Suprapubic skin (tissue), 4 donors: Measurements from ENCODE around the gene GARS1. TPM values are rescaled to one million over a fixed set of nuclear protein-coding genes. Genes with fewer than 3 reads are reported as not detected.
"Not testable (repeated sequence)": the region's sequence is repeated elsewhere in the genome, so short reads cannot be mapped to it uniquely, and the experiment has no call there.

ENCODE experiments used
- DNase-seq, 2 donors: peaks; one replicate each; pipeline ENCODE4 v3.0.0-alpha.2; 2019; ENCODE audit warnings: low spot score in 2 of 2
- H3K27ac ChIP-seq: fragments of 200-600 bp; sonication (generic); one replicate; pipeline ENCODE4 v1.5.1; 2019
- H3K27me3 ChIP-seq: fragments of 200-600 bp; sonication (generic); one replicate; pipeline ENCODE4 v1.5.1; 2019
- H3K36me3 ChIP-seq: fragments of 200-600 bp; sonication (generic); one replicate; pipeline ENCODE4 v1.5.1; 2019
- H3K4me1 ChIP-seq: fragments of 200-600 bp; sonication (generic); one replicate; pipeline ENCODE4 v1.5.1; 2019
- H3K4me3 ChIP-seq: fragments of 200-600 bp; sonication (generic); one replicate; pipeline ENCODE4 v1.5.1; 2019; ENCODE audit warnings: mild to moderate bottlenecking
- H3K9me3 ChIP-seq: fragments of 200-600 bp; sonication (generic); one replicate; pipeline ENCODE4 v1.5.1; 2019
- EP300 ChIP-seq: sonication (generic); formaldehyde crosslinking; IDR thresholded peaks from one replicate; pipeline ENCODE4 v1.6.1; 2017; ENCODE audit warnings: antibody characterized with exemption
- POLR2A ChIP-seq, 2 donors: fragments of 450-650 bp; IDR thresholded peaks; one replicate each; pipeline ENCODE4 v1.6.1; 2017; ENCODE audit warnings: antibody characterized with exemption in 2 of 2, mild to moderate bottlenecking in 2 of 2, moderate library complexity in 2 of 2
- POLR2AphosphoS5 ChIP-seq, 3 donors: sonication (generic); formaldehyde crosslinking; IDR thresholded peaks; one replicate each; pipeline ENCODE4 v1.6.1; 2017; ENCODE audit warnings: antibody characterized with exemption in 3 of 3
- WGBS: methylation state at CpG from one replicate; pipeline ENCODE4 v1.1.5; 2018; 5-methylcytosine and 5-hydroxymethylcytosine counted together
- total RNA-seq, 4 donors: library from RNA; depleted of rRNA; stranded (reverse); fragments of >200 nt; gene quantifications; one replicate each; pipeline ENCODE4 v1.1.0, GENCODE V29; 2016
- TF ChIP-seq, protein P1 (sequence below), 2 donors: fragments of 200-600 bp in 1 of 2; fragments of 450-650 bp in 1 of 2; sonication (generic) in 1 of 2; IDR thresholded peaks; one replicate each; pipeline ENCODE4 v1.5.1; 2016 to 2019; ENCODE audit warnings: antibody characterized with exemption in 2 of 2, mild to moderate bottlenecking in 1 of 2, moderate library complexity in 1 of 2

Gene GARS1
- total RNA-seq, 4 donors from 2014 or later: 72.5 to 116 (median 97.6) TPM

GRCh38 chr7:30635798-30636197 lies 41.1 kb downstream of the GARS1 start:
- 92% methylated on average over 6 of the region's 6 CpGs for WGBS
- H3K4me1 ChIP-seq: no peaks in the 10 kb centered on the region

DNA sequence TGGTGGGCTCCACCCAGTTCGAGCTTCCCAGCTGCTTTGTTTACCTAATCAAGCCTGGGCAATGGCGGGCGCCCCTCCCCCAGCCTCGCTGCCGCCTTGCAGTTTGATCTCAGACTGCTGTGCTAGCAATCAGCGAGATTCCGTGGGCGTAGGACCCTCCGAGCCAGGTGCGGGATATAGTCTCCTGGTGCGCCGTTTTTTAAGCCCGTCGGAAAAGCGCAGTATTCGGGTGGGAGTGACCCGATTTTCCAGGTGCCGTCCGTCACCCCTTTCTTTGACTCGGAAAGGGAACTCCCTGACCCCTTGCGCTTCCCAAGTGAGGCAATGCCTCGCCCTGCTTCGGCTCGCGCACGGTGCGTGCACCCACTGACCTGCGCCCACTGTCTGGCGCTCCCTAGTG lies 47.6 kb downstream of the GARS1 start:
- H3K27ac ChIP-seq, H3K27me3 ChIP-seq, H3K4me3 ChIP-seq, H3K4me1 ChIP-seq, H3K36me3 ChIP-seq, H3K9me3 ChIP-seq, DNase-seq: not testable (repeated sequence)
- no CpG with 5 or more reads among the region's 29 CpGs for WGBS

More at GRCh38 chr7:30635798-30636197, 41.1 kb downstream of the GARS1 start:
- DNase-seq: no peak
- Histone ChIP-seq H3K27me3 (no peaks in the 10 kb centered on the region), H3K4me3 (no peak overlapping the region), H3K27ac (no peak overlapping the region), H3K9me3 (no peaks in the 10 kb centered on the region), H3K36me3 (peaks cover 52% of the 10 kb centered on the region)
- no peak for TF ChIP-seq EP300

DNA sequence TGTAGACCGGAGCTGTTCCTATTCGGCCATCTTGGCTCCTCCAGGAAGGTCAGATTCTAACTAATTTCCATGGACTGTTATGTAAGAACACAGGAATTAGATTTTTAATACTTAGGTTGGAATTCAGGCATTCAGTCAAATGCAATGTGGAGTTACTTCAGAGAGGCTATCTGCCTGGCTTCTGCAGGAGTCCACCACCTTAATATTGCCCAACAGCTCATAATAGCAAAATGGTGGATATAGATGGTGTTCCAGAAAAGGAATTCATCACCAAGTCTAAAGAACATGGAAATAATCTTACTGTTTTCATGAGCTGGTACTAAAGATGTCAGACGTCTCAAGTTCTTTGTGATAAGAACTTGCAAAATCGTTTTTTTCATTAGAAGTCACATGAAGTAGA lies 48.1 kb downstream of the GARS1 start:
- H3K27me3 ChIP-seq: no peaks in the 10 kb centered on the region
- no peaks in the 10 kb centered on the region for H3K4me1 ChIP-seq
- H3K27ac ChIP-seq: no peak overlapping the region
- WGBS: 91% methylated on average over 4 of the region's 4 CpGs
- H3K36me3 ChIP-seq: peaks cover 10% of the 10 kb centered on the region
- TF ChIP-seq POLR2AphosphoS5 (IDR thresholded peaks at IDR 0.05): no peak
- TF ChIP-seq EP300: no peak
- no peak for TF ChIP-seq POLR2A (IDR thresholded peaks at IDR 0.05)
- TF ChIP-seq, protein P1, sequence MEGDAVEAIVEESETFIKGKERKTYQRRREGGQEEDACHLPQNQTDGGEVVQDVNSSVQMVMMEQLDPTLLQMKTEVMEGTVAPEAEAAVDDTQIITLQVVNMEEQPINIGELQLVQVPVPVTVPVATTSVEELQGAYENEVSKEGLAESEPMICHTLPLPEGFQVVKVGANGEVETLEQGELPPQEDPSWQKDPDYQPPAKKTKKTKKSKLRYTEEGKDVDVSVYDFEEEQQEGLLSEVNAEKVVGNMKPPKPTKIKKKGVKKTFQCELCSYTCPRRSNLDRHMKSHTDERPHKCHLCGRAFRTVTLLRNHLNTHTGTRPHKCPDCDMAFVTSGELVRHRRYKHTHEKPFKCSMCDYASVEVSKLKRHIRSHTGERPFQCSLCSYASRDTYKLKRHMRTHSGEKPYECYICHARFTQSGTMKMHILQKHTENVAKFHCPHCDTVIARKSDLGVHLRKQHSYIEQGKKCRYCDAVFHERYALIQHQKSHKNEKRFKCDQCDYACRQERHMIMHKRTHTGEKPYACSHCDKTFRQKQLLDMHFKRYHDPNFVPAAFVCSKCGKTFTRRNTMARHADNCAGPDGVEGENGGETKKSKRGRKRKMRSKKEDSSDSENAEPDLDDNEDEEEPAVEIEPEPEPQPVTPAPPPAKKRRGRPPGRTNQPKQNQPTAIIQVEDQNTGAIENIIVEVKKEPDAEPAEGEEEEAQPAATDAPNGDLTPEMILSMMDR (IDR thresholded peaks at IDR 0.05): no peak
- DNase-seq: no peak
- no peaks in the 10 kb centered on the region for H3K9me3 ChIP-seq
- no peak overlapping the region for H3K4me3 ChIP-seq

DNA sequence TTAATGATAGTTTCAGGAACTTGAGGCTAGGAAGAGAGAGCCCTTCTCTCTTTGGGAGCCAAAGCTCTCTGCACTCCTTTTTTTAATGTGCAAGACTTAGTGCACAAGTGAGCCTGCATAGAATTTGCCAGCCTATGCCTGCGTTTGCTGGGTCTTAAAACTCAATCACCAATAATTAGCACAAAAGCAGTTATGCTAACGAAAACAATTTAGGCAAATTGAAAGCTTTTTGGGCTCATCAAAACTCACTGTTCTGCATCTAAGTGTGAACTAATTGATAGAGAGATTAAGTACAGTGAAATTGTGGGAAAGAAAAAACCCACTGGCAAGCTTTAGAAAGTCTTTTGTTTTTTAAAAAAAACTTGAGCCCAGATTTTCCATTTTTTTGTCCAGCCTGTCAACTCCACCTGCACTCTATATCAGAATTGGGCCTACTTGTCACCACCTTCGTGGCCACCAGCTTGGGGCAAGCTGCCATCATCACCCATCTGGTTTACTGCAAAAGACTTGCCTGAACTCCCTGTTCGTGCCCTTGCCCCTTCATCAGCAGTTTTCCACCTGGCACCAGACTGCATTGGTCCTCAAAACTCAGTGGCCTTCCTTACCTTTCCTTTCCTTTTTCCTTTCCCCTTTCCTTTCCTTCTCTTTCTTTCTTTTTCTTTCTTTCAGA lies 49.7 kb downstream of the GARS1 start:
- H3K27ac ChIP-seq: no peak overlapping the region
- no peak for DNase-seq
- WGBS: 90% methylated on average over 4 of the region's 4 CpGs
- no peaks in the 10 kb centered on the region for H3K27me3 ChIP-seq
- H3K4me3 ChIP-seq: no peak overlapping the region
- peaks cover 10% of the 10 kb centered on the region for H3K36me3 ChIP-seq
- H3K9me3 ChIP-seq: no peaks in the 10 kb centered on the region
- no peak for TF ChIP-seq EP300
- TF ChIP-seq, protein P1 (IDR thresholded peaks at IDR 0.05): no peak
- no peak for TF ChIP-seq POLR2A (IDR thresholded peaks at IDR 0.05)
- TF ChIP-seq POLR2AphosphoS5 (IDR thresholded peaks at IDR 0.05): no peak
- no peaks in the 10 kb centered on the region for H3K4me1 ChIP-seq

GRCh38 chr7:30645661-30646060 lies 51.0 kb downstream of the GARS1 start:
- DNase-seq: no peak
- Histone ChIP-seq H3K4me3 (no peak overlapping the region), H3K36me3 (peaks cover 10% of the 10 kb centered on the region), H3K27ac (no peak overlapping the region), H3K27me3 (no peaks in the 10 kb centered on the region), H3K9me3 (no peaks in the 10 kb centered on the region), H3K4me1 (no peaks in the 10 kb centered on the region)
- TF ChIP-seq EP300: no peak
- TF ChIP-seq, protein P1 (IDR thresholded peaks at IDR 0.05): no peak
- TF ChIP-seq POLR2AphosphoS5 (IDR thresholded peaks at IDR 0.05): no peak
- TF ChIP-seq POLR2A (IDR thresholded peaks at IDR 0.05): no peak
- 87% methylated on average over 3 of the region's 3 CpGs for WGBS

GRCh38 chr7:30646154-30646553 lies 51.5 kb downstream of the GARS1 start:
- Histone ChIP-seq H3K27me3 (no peaks in the 10 kb centered on the region), H3K27ac (no peak overlapping the region), H3K4me3 (no peak overlapping the region), H3K4me1 (no peaks in the 10 kb centered on the region), H3K36me3 (peaks cover 10% of the 10 kb centered on the region), H3K9me3 (no peaks in the 10 kb centered on the region)
- TF ChIP-seq POLR2A (IDR thresholded peaks at IDR 0.05): no peak
- no peak for TF ChIP-seq EP300
- no peak for TF ChIP-seq POLR2AphosphoS5 (IDR thresholded peaks at IDR 0.05)
- TF ChIP-seq, protein P1 (IDR thresholded peaks at IDR 0.05): no peak
- no peak for DNase-seq
- whole genome bisulfite sequencing: 88% methylated on average over 4 of the region's 12 CpGs
